Measurements from ENCODE around the gene GAREM2.

The GAREM2 gene

DNA sequence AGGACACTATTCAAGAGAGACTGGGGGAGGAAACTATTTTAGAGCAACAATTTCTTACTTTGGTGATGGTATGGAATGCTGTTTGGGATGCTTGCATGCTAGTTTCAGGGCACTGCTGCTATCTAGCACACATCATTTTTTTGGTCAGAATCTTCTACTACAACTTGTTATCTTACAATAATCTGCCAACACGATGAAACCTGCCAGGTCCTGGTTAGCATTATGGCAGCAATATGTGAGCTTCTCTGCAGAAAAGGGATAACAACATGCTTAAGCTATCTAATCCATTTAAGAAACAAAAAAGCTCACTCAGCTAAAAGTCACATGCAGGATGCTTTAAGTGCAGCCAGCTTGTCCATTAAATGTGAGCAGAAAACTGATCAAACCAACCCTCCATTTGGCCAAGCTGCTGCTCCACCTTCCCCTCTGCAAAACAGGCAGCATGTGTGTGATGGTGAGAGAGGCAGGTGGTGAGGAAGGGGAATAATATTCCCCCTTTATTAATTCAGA, 30.1 kb downstream of the GAREM2 start:
- TF ChIP-seq, protein P1, sequence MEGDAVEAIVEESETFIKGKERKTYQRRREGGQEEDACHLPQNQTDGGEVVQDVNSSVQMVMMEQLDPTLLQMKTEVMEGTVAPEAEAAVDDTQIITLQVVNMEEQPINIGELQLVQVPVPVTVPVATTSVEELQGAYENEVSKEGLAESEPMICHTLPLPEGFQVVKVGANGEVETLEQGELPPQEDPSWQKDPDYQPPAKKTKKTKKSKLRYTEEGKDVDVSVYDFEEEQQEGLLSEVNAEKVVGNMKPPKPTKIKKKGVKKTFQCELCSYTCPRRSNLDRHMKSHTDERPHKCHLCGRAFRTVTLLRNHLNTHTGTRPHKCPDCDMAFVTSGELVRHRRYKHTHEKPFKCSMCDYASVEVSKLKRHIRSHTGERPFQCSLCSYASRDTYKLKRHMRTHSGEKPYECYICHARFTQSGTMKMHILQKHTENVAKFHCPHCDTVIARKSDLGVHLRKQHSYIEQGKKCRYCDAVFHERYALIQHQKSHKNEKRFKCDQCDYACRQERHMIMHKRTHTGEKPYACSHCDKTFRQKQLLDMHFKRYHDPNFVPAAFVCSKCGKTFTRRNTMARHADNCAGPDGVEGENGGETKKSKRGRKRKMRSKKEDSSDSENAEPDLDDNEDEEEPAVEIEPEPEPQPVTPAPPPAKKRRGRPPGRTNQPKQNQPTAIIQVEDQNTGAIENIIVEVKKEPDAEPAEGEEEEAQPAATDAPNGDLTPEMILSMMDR (conservative IDR thresholded peaks at IDR 0.05), result no peak
- no peak overlapping the region for H3K27ac ChIP-seq

DNA sequence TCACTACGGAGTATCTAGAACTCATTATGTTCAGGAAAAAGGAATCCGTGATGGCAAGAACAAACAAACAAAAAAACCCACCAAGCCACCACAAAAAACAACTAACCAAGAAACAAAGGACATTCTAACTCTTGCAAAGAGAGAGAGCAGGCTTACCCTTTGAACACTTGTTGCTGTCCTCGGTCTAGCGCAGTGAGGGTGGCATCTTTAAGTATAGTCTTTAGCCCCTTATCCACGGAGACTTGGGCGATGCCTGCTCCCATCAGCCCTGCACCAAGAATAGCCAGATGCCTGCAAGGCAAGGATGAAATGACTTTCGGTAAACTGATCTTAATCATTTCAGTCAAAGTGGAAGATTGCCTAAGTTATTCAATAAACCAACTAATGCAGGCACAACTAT, 31.0 kb downstream of the GAREM2 start:
- H3K27ac ChIP-seq, result no peak overlapping the region
- TF ChIP-seq, protein P1 (conservative IDR thresholded peaks at IDR 0.05), result no peak

DNA sequence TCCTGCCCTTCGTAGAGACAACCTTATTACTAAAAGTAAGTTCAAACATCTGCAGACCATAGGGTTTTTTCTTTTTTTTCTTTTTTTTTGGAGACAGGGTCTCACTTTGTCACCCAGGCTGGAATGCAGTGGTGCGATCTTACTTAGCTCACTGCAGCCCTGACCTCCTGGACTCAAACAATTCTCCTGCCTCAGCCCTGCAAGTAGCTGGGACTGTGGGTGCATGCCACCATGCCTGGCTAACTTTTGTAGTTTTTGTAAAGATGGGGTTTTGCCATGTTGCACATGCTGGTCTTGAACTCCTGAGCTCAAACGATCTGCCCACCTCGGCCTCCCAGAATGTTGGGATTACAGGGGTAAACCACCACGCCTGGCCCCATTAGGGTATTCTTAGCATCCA, 39.1 kb downstream of the GAREM2 start:
- no peak overlapping the region for H3K27ac ChIP-seq
- TF ChIP-seq, protein P1 (conservative IDR thresholded peaks at IDR 0.05), result no peak

DNA sequence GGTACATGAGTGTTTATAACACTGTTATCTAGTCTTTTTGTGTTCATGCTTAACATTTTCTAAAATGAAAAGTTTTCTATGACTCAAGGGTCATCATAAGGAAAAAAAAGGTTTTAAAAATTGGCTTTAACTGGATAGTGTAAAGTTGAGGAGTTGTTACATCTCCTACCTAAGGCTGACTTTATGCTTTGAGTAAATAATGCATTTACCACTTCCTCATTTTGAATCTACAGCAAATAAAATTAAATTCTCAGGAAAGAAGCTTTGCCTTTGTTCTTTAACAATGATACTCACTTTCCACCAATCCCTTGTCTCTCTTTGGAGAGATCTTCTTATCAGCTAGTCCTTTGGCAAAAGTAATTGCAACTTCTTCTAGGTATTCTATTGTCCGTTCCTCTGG, 41.9 kb downstream of the GAREM2 start:
- TF ChIP-seq, protein P1 (conservative IDR thresholded peaks at IDR 0.05), result no peak
- H3K27ac ChIP-seq, result no peak overlapping the region

DNA sequence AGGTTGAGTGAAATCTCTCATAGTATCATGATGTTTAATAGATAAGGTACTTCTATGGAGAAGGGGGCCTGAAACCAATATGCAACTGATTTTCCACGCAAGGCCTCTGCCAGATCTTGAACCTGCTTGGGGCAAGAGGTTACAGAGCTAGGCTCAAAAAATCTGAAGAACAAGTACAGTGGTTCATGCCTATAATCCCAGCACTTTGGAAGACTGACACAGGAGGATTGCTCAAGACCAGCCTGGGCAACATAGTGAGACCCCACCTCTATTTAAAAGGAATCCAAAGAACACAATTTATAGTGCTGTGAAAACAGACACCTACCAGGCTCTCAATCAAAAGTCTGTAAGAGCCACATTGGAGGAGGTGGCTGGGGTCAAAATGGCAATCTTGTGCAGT, 42.9 kb downstream of the GAREM2 start:
- TF ChIP-seq, protein P1 (conservative IDR thresholded peaks at IDR 0.05), result no peak
- H3K27ac ChIP-seq, result no peak overlapping the region

DNA sequence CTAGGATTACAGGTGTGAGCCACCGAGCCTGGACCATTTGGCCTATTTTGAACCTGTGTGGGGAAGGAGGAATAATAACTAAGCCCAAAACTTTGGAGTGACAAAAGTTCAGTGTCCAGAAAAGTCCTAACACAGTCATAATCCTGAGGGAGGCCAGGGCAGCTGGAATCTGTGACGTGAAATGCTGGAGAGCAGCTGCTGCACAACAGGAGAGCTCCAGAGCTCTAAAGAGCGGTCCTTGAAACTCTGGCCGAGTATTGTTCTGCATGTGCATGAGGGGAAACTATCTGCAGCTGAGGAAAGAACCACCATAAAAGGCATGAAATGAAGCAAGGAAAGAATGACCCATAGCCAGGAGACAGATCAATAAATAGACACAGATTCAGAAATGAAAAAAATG, 43.7 kb downstream of the GAREM2 start:
- TF ChIP-seq, protein P1 (conservative IDR thresholded peaks at IDR 0.05), result no peak
- H3K27ac ChIP-seq, result no peak overlapping the region

DNA sequence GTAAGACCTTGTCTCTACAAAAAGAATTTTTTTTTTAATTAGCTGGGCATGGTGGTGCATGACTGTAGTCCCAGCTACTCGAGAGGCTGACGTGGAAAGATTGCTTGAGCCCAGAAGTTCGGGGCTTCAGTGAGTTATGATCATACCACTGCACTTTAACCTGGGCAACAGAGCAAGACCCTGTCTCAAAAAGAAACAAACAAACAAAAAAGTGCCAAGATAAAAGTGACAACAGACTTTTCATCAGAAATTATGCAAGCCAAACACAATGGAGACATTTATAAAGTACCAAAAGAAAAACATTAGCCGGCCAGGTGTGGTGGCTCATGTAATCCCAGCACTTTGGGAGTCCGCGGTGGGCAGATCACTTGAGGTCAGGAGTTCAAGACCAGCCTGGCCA, 44.8 kb downstream of the GAREM2 start:
- H3K27ac ChIP-seq, result no peak overlapping the region
- TF ChIP-seq, protein P1 (conservative IDR thresholded peaks at IDR 0.05), result no peak
